Right renal pelvis (tissue), 4 donors: ENCODE measurements around the gene SCTR. TPM values are rescaled to one million over a fixed set of nuclear protein-coding genes. Genes with fewer than 3 reads are reported as not detected.

ENCODE experiments used
- DNase-seq, 4 donors: peaks; one replicate each; pipeline ENCODE4 v3.0.0-alpha.2; 2013; ENCODE audit warnings: low read depth in 4 of 4, low spot score in 3 of 4, missing footprints in 1 of 4
- polyA plus RNA-seq, 4 donors: library from polyadenylated mRNA; unstranded; fragments of 120-200 nt; gene quantifications; one replicate each; pipeline ENCODE4 v1.2.1, GENCODE V29; 2013; ENCODE audit not compliant: insufficient read length in 4 of 4

SCTR gene
- polyA plus RNA-seq, 4 donors = 7.9 to 11.5 (median 9.3) TPM

GRCh38 chr2:119432851-119433522 lies 91.3 kb downstream of the SCTR start:
- DNase-seq = no peak

GRCh38 chr2:119431976-119432850 lies 92.1 kb downstream of the SCTR start:
- no peak for DNase-seq

DNA sequence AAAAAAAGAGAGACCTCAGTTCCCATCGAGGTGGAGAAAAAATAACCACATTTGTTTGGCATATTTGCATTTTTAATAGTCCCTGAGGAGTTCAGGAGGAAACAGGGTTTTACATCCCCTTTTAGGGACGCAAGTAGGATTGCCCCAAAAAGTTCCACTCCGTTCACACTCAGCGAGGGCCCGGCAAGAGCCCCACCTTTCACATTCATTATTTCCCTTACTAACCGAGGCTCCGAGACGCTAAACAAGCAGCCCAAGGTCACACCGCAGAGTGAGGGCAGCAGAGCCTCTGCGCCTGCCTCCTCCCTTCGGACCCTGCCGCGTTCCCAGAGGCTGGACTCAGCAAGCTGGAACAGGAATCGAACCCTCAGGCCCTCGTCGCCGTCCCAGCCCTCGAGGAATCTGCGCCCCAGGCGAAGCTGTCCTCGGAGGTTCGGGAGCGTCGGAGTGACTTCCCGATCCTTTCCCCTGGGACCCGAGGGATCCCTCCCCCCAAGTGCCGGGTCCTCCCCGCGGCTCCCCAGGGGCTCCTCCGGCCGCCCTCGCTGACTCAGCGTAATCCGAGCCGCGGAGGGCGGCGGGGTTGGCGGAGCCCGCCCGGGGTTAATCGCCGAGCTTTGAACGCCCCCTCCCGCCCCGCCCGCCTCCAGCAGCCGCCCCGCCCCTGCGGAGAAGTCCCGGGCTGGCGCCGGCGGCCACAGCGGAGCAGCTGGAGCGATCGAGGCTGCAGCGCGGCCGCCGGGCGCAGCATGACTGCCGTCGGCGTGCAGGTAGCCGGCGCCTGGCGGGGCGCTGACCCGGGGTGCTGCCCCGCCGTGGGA lies 92.9 kb downstream of the SCTR start, which contains the start of gene TMEM37:
Gene TMEM37, plus strand, starts transcription at position 700 of the 821 bp plus-strand sequence. Its CDS starts 50 bp downstream, at position 750.
- DNase-seq = peak; percentile 71 to 77 (median 72)

GRCh38 chr2:119430023-119430498 lies 94.2 kb downstream of the SCTR start:
- no peak for DNase-seq

DNA sequence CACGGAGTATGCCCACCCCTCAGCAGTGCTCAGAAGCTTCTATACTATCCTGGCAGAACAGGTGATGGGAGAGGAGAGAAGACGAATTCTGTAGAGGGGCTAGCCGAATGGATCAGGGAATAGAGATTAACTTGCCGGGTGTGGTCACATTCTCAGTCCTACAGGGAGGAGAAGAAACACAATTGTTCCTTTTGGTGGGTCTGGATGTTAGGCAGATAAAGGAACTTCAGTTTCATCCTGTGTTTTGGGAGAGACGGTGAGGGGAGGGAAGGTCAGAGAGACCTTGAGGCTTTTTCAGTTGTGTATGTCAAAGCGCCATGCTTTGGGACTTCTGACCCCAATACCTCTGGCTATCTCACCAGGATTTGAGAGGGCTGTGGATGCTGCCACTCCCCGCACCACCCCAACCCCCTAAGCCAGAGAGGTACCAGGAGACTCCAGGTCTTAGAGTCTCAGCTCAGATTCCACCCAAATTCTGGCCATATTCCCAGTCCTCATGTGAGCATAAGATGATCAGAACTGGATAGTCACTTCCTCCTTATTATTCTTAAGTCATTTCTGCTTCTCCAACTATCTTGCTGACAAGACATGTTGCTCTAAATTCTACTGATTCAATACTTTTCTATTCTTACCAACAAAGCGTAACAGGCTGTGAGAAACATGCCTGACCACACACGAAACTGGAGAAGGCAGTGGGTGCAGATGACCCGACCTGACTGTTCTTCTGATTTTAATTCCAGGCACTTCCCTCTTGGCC lies 94.9 kb downstream of the SCTR start:
- no peak for DNase-seq

- no peak for DNase-seq
These were observed 95.6 kb downstream of the SCTR start for GRCh38 chr2:119428488-119429224.

GRCh38 chr2:119427756-119428155 lies 96.5 kb downstream of the SCTR start:
- no peak for DNase-seq

GRCh38 chr2:119426801-119427395 lies 97.4 kb downstream of the SCTR start:
- no peak for DNase-seq

DNA sequence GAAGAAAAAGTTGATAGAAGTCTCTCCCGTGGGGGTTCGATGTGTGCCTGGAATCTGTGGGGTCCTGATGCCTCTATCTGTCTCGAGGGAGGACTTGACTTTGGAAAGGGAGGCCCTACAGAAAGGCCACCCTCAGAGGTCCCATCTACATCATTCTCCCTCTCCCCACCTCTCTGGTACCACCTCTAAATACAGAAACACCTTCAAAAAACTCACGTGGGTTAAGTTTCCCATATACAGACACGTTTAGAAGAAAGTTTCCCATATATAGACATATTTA lies 97.9 kb downstream of the SCTR start:
- DNase-seq = no peak

- DNase-seq = no peak
These were observed 98.5 kb downstream of the SCTR start for GRCh38 chr2:119425620-119426395.

- no peak for DNase-seq
These were observed 99.2 kb downstream of the SCTR start for GRCh38 chr2:119425119-119425405.

- no peak for DNase-seq
These were observed 99.8 kb downstream of the SCTR start for GRCh38 chr2:119424284-119425118.

DNA sequence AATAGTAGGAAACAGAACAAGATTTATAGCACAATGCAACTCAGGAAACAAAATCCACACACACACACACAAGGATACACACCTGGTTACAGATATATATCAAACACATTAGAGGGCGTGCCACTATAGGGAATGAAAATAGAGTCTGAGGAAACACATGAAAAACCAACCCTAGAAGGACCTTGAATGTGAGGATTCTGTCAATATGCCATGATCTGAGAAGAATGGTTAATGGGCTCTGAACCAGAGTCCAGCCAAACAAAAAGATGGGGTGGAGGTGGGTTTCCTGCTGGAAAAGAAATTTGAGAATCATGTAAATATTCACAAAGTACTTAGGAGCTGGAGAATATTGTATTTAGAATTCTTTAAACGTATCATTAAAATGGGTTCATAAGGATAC lies 100.5 kb downstream of the SCTR start:
- DNase-seq = no peak

DNA sequence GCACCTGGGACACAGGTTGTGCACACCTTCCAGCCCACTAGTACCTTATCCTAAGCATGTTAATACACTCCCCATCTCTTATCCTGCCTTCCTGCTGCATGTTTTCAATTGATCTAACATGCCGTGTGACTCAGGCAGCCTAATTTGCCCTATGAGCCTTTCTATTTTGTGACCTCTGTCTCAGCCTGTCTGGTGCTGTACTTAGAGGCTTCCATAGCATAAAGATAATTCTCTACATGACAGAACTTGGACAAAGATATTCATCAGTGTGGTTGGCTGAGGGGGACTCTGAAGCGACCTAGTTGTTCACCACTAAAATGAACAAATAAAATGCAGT lies 101.2 kb downstream of the SCTR start:
- DNase-seq = no peak

- no peak for DNase-seq
These were observed 101.7 kb downstream of the SCTR start for GRCh38 chr2:119422360-119423107.

- no peak for DNase-seq
These were observed 102.5 kb downstream of the SCTR start for GRCh38 chr2:119421741-119422140.

DNA sequence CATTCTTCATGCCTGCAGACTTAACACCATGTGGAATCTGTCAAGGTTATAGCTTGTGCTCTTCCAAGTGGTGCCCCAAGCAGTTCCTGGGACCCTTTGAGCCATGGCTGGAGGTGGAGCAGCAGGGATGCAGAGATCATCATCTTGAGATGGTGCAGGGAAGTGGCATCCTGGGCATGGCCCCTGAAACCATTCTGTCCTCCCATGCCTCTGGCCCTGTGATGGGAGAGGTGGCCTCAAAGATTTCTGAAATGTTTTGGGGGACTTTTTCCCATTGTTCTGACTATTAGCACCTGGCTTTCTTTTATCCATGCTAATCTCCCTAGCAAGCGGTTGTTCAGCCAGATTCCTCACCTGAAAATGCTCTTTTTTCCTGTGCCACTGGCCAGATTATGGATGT lies 103.0 kb downstream of the SCTR start:
- DNase-seq = no peak
